ENCODE measurements around the gene POU2F3.

POU2F3 gene

GRCh38 chr11:120201653-120202052, 38.3 kb upstream of the POU2F3 start:
- no peak for DNase-seq (ENCODE audit: low spot score)
- in situ Hi-C loops (cut with MboI; ENCODE audit: low sequenced_read_pairs, unreplicated experiment): no loop called here
- TF ChIP-seq CTCF (IDR thresholded peaks at IDR 0.05; ENCODE audit: borderline replicate concordance, control extremely low read depth, extremely low read depth, insufficient read depth, missing control alignments): no peak

GRCh38 chr11:120203626-120204025, 36.3 kb upstream of the POU2F3 start:
- in situ Hi-C loops (cut with MboI; ENCODE audit: low sequenced_read_pairs, unreplicated experiment): no loop called here
- DNase-seq (ENCODE audit: low spot score): no peak
- TF ChIP-seq CTCF (IDR thresholded peaks at IDR 0.05; ENCODE audit: borderline replicate concordance, control extremely low read depth, extremely low read depth, insufficient read depth, missing control alignments): no peak

- TF ChIP-seq CTCF (IDR thresholded peaks at IDR 0.05; ENCODE audit: borderline replicate concordance, control extremely low read depth, extremely low read depth, insufficient read depth, missing control alignments): no peak
- in situ Hi-C loops (cut with MboI; ENCODE audit: low sequenced_read_pairs, unreplicated experiment): no loop called here
- DNase-seq (ENCODE audit: low spot score): no peak
Measured at GRCh38 chr11:120205596-120206161, 34.3 kb upstream of the POU2F3 start.

GRCh38 chr11:120207512-120207911, 32.4 kb upstream of the POU2F3 start:
- no peak for DNase-seq (ENCODE audit: low spot score)
- TF ChIP-seq CTCF (IDR thresholded peaks at IDR 0.05; ENCODE audit: borderline replicate concordance, control extremely low read depth, extremely low read depth, insufficient read depth, missing control alignments): no peak
- in situ Hi-C loops (cut with MboI; ENCODE audit: low sequenced_read_pairs, unreplicated experiment): no loop called here

- in situ Hi-C loops (cut with MboI; ENCODE audit: low sequenced_read_pairs, unreplicated experiment): no loop called here
- DNase-seq (ENCODE audit: low spot score): no peak
- no peak for TF ChIP-seq CTCF (IDR thresholded peaks at IDR 0.05; ENCODE audit: borderline replicate concordance, control extremely low read depth, extremely low read depth, insufficient read depth, missing control alignments)
Measured at GRCh38 chr11:120208001-120208441, 31.9 kb upstream of the POU2F3 start.

- in situ Hi-C loops (cut with MboI; ENCODE audit: low sequenced_read_pairs, unreplicated experiment): no loop called here
- no peak for TF ChIP-seq CTCF (IDR thresholded peaks at IDR 0.05; ENCODE audit: borderline replicate concordance, control extremely low read depth, extremely low read depth, insufficient read depth, missing control alignments)
- no peak for DNase-seq (ENCODE audit: low spot score)
Measured at GRCh38 chr11:120208777-120209176, 31.2 kb upstream of the POU2F3 start.
